Activated T-cell treated with anti-CD3 and anti-CD28 coated beads, Interleukin-2, amount 50 U/mL, for 48 hours (primary cell): ENCODE measurements around the gene ADAM12.

ENCODE experiments used
- DNase-seq, 2 experiments: peaks; one replicate each; pipeline ENCODE4 v3.0.0-alpha.2; 2020

The ADAM12 gene

DNA sequence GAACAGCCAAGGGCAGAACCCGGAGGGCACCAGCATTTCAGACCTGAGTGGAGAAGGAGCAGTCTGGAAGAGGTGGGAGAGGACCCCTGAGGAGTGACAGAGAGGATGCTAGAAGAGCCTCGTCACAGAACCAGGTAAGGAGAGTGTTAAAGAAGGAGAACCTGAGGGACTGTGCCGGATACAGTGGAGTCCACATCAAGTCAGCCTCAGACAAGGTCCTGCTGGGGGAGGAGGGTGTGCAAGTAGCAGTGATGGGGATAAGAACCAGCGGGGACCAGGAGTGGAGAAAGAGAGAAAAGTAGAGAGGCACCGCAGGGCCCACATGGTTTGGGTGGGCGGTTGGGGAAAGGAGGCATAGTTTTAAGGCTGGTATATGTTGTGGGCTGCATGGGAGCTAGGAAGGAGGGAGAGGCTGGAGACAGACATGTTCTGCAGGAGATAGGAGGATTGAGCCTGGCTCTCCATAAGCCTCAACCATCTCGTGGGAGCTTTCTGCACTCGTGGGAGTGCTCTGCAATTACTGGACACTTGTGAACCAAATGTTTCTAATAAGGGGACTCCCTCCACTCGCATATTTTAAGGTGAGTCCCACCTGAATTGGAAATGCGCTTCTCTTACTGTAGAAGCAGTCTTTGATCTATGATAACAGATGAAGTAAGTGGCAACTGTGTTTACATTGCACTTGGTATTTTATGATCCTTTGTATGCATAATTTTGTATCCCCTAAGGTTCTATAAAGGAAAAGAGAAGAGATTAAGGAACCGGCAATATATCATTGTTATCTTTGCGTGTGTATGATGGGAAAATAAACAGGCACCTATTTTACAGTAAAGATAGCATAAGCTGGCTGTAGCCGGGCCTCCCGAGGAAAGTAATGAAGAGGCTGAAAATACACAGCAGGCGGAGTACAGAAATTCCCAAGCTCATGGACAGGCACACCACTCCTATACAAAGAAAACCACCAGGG, 154.8 kb downstream of the ADAM12 start:
- no peak for DNase-seq

DNA sequence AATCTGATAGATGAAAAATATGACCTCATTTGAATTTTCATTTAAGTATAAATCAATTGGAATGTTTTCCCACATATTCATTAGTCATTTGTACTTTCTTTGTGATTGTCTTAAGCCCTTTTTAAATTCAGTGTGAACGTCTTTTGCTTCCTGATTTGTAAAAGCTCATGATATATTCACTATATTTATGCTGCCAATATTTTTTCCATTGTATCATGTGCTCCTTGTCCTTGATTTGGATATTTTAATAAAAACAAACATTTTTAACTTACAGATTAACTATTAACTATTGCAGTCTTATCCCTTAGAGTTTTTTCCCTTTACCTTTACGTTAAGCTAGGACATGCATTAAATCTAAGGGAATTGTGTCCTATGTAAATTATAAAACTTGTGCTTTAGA, 157.7 kb downstream of the ADAM12 start:
- DNase-seq = no peak

DNA sequence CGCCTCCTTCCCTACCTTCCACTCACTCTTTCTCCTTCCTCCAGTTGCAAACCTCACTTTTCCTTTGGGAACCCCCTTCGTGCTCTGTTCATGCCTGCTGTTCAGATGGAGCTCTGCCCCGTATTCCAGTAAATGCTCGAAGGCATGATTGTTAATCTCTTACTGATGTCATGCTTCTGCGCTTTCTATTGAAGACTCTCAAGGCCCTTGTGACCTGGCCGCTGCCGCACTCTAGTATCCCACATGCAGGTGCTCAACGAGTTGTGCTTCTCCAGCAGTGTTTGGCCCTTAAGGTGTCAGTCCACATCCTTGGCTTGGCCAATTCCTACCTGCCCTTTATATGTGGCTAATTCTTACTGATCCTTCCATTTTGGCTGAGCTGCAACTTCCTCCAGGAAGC, 158.6 kb downstream of the ADAM12 start:
- DNase-seq = no peak

DNA sequence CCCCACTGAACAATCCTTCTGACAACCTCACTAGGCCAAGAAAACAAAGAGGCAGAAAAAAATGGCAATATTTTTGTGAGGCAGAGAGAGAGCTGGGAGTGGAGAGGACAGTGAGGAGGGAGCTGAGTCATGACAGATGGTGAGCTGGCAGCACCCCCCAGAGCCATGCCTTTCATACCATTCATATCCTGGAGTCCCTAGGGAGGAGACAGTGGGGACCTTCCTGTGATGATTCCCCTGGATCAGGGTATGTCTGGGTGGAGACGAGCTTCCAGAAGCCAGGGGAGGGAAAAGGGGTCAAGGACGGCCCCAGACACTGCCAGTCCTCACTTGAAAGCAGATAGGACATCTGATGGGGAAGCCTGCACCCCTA, 160.5 kb downstream of the ADAM12 start:
- DNase-seq = no peak

DNA sequence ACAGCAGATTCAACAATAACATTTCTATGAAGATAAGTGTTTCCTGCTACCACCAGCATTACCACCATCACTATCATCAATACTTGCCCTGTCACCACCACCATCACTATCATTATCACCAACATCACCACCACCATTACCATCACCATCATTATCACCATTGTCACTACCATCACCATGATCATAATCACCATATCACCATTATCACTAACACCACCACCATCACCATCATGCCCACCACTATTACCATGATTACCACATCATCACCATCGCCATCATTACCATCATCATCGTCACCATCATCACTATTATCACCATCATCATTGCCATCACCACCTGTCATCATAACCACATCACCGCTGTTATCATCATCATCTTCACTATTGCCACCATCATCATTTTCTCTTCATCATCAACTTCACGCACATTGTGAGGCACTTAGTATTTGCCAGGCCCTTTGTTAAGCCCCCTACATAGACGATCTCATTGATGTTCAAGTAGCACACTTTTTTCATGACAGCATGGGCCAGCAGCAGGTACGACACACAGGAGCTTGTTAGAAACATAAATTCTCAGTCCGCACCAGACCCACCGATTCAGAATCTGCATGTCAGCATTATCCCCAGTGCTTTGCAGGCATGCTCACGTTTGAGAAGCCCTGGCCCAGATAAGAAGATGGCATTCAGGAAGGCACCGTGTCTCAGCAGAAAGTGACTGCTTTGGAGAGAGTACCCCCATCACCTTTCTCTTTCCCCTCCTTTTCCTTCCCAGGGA, 161.1 kb downstream of the ADAM12 start:
- no peak for DNase-seq

DNA sequence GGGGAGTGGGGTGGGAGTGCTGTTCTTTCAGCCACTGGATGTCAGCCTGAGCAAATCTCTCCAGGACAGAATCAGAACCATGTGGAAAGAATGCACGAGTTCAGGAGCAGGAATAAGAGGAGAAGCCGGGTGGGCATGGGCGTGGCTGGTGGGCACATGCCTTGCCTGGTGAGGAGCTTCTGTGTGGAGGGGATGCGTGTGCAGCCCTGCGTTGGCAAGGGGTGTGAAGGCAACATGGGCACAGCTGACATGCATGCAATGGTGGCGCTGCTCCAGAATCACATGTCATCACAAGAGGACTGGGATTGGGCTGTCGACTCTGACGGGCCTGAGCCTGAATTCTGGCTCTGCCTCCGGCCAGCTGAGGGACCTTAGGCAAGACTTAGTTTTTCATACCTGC, 162.1 kb downstream of the ADAM12 start:
- no peak for DNase-seq

DNA sequence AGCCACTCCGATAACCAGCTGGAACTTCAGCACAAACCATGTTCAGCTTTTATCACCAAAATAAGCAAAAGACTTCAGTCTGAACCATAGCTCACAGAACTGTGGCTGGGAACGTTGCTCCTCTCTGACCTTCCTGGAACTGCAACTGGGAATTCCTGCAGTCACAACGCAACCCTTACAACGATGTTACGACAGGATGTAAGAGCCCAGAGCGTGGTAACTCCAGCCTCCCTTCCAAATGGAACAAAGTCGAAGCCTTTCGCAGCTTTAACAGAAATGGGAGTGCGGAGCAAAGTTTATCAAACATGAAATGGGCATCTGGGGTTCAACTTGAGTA, 162.6 kb downstream of the ADAM12 start:
- no peak for DNase-seq

DNA sequence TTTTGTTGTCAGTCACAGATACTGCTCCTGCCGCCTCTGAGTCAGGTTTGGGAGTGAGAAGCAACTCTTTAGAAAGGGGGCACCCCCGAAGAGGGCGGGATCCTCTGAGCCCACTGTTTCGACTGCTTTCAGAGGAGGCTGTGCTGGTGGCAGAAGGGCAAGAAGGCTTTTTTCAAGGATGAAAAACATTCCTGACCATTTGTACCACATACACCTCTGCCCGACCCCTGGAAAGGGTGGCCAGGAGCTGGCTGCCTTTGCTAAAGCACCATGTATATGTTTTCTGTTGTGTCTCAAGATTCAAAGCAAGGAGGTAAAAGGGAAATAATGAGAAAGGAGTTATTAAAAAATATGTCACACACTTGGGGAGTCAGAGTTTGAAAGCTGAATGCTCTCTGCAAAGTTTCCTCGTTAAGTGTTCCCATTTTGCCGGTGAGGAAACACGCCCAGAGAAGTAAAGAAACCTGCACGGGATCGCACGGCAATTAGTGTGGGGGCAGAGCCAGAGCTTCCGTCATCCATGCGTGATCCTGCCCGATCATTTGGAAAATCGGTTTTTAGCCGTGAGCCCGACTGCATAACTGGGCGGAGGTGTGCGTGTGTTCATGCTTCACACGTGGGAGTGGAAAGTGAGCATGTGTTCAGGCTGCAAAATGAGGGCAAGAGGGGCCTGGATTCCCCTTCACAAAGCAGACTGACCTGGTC, 163.2 kb downstream of the ADAM12 start:
- DNase-seq = no peak

DNA sequence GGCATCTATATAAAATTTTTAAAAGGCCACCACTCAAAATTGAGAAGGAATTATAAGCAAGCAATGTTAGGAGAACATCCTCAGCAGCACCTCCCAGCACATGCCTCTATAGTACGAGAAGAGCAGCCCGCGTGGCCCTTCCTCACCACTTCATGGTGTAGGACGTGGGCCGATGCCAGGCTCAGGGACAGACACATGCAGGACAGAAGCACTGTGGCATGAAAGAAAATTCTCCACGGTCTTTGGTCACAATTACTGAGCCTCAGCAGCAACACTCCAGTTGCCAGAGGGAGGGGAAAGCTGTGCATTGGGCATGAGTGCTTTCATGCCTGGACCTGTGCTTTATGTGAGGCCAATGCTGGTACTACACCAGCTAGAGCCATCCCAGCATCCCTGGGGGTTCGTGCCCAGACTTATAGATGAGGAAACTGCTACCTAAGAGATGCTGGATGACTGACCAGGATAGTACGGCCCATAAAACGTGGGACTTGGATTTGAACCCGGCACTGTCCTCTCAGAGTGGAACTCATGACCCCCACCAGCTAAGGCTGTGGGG, 164.7 kb downstream of the ADAM12 start:
- DNase-seq = no peak

DNA sequence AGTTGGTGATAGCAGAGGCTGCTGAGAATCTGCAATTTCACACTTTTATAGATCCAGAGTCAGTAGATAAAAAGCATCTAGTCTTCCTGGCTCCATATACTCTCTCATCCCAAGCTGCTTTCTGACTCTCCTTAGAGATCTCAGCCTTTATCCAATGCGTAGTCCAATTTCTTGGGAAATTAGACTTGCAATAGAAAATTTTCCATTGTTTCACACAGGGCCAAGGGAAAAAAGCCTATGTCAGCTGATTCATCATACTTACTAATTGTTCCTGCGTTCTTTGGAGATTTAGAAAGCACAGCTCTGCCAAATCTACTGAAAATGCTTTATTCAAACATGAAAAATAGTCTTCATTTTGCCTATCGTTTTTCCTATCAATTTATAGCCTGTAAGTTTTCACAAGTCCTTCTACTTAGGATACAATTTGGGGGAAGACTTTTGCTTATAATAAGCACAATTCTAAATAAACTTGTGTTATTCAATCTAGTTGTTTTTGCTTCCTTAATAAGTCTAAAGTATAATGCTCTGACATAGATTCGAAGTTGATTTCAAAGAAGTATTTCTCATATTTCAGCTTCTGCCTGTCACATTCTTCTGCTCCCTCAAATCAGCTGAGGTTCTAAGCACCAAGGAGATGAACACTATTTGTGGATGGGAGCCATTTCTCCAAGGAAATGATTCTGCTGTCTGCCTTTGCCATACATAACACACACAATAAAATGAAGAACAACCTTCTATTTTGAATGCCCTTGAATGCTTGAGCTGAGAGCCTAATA, 165.4 kb downstream of the ADAM12 start:
- no peak for DNase-seq

DNA sequence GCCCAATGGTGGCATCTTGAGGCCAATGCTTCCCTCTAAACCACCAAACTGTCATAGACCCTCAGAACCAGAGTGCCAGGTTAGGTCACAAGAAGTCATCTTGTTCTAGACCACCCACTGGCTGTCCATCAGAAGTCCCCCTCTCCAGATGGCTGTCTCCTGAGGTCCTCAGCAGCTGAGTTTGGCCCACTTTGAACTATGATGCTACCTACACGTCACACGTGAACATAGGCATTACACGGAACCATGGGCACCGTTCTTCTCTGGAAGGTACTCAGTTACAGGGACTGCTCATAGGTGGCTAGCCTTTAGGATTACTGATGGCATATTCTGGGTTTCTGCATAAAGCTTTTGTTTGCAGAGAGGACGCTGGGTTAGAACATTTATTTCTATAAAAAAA, 166.4 kb downstream of the ADAM12 start:
- DNase-seq = no peak

DNA sequence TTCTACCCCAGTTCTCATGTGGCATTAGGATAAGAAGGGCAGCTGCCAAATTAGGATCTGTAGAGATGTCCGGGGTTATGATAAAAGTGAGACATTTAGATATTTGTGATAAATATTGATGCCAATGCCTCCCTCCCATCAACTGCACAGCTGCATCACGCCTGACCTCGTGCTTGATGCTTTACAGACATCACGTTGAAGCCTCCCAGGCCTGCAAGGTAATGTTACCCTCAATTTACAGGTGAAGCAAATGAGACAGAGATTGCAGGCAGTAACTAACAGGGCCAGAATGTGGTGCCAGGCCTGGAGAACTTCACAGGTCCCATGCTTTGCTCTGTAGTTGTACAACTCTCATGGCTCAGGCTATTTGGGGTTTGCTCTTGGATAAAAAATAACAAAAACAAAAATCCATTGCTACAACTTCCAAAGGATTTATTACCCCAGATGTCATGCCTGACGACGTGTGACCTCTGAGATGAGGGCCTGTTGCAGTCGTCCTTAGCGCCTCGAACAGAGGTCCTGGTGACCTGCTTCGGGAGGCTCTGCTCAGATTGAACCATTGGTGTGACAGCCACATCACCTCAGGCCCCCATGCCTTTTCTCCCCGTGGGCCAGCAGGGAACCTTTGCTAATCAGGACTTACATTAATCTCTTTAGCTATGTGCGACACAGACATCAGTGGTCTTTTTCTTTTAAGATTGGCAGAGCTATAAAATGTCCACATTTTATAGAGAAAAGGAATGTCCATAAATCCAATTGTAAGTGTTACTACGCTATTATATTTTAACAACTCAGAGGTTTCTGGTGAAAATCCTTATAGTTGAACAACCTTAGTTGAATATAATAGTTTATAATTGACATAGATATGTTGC, 169.3 kb downstream of the ADAM12 start:
- DNase-seq = no peak

DNA sequence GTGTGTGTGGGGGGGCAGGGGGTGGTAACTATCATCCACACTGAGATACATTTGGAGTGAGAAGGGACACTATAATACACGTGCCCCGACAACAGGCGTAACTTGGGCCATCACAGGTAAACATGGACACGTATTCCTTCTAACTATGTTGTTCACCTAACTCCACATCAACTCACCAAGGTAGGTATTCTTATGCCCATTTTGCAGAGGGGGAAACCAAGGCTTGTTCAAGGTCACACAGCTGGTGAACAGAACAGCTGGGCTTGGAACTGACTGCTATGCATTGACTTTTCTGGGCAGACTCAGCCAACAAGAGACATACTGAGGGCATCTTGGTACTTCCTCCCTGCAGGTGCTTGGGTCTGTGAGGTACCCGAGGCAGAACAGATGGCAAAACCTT, 170.1 kb downstream of the ADAM12 start:
- no peak for DNase-seq

DNA sequence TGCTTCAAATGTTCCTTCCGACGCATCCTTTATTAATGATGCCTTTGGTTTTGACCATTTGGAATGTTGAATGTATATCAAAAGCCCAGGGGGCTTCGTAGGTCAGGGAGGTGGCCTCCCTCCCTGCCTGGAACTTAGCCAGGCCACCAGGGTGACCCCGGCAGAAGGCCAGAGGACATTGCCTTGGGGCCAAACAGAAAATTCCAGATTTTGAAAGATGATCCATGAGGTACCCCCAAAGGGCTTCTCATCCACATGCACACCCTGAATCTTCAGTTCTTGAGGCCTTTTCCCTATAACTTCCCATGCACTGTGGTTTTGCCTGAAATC, 171.7 kb downstream of the ADAM12 start:
- no peak for DNase-seq

DNA sequence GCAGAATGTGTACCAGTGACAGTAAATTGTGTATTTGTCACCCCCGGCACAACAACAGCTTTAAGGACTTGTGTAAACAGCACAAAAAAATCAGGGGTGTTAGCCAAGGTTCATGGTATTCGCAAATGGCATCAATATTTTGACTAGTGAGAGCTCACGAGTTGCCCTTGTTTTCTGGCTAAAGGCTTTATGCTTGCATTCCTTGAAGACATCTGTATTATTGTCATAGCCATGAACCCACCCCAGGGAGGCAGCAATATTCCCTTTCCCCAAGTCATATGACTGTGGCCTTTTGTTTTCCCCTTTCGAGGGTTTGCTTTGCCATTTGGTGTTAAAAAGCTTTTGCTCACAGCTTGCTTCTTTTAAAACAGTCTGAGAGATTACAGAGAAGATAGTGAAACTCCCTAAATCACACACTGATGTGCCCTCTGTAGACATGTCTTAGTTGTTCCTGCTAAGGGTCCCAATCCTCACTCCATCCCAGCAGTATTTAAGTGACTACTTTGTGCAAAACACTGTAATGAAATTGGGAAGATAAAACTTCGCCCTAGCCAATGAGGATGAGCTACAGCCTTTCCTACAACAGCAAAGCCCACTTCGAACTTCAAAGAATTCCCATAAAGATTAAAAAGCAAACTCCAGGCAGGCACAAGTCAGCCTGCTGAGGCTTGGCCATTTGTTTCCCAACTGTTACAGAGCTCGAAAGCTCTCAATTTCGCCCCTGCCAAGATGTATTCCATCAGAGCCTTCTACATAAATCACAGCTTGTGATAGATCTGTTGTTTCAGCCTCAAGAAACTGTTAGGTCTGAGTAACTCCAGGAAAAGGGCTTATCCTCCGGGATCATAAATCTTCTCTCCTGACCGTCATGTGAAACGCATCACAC, 172.3 kb downstream of the ADAM12 start:
- no peak for DNase-seq

DNA sequence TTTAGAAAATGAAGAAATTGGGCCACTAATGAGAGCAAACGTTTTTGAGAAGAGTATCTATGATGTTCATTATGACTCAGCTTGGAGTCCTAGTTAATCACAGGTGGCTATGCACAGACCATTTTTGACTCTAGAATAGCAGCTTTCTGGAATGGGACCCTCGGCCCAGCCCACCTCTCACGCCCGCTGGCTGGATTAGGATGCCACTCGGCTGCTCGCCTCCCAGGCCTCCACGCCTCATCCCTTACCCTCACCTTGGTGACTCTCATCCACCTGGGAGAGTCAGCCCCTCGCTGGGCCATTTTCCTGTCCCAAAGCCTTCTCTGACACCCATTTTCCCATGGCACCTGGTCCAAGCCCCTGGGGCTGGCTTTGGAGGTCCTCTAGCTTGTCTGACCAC, 173.6 kb downstream of the ADAM12 start:
- no peak for DNase-seq

DNA sequence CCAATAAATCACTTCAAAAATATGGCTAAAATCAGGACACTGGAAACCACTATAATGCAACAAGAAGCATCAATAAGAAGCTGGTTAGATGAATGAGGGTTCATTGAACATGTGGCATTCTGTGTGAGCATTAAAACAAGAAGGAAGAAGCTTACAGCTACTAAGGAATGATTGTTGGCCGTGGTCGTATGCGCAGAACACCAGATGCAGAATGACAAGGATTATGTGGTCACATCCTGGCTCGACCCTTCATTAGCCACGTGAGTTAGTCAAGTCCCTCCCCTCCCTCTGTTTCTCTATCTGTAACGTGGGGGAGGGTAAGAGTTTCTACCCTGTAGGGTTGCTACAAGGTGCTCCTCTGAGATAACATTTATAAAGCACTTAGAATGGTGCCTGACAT, 174.3 kb downstream of the ADAM12 start:
- no peak for DNase-seq

DNA sequence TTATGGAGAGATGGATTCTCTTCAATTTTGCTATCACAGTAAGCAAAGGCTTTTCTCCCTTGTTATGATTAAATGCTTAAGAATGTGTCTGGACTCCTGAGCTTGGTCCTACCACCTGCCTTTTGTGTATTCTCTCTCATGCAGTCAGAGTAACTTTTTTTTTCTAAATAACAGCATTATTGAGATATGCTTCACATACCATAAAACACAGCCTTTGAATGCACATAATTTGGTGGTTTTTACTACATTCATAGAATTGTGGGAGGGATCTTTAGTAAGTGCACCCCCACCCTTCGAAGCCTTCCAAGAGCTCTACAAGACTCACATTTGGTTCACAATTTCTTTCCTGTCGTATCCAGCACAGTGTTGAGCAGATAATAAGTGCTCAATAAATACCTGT, 175.5 kb downstream of the ADAM12 start:
- DNase-seq = no peak

DNA sequence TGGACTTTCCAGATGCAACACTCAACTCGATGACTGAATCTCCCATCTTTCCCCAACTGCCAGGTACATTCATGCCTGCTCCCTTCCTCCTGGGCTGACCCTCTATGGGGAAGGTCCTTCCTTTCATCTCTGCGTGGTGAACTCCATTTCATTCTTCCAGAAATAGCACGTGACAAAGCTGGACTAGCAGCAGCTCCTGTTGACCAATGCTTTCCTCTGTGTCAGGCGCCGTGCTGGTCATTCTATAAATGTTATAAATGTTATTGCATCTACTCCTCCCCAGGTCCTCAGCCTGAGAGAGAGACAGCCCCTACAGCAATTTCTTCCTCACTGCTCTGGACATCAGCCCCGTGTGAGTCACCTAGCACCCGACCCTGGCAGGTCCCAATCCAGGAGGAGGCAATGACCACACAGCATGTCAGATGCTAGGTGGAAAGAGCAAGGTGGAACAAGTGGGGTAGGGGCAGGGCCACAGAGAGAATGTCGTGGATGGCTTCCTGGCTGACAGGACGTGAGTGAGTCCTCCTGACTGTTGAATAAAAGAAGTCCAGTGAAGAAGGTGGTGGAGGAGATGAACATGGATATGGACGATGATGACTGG, 178.1 kb downstream of the ADAM12 start:
- DNase-seq = no peak

DNA sequence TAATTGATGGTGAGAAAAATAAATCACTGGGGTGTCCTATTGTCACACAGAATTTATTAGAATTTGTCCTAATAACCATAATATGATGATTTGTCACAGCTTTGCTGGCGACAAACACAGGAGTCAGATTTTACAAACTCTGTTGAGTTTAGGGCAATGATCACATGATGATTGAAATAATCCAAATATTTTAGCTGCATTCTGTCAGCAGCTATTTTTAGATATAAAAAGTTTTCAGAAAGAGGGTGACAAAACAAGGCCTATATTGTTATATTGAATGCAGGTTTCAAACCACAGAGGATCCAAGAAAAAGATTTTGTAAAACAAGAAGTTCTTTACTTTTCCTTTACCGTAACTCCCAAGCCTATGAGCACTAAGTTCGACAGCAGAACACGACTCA, 178.8 kb downstream of the ADAM12 start:
- DNase-seq = no peak
